ENCODE data around the gene FAM184B. TPM values are rescaled to one million over a fixed set of nuclear protein-coding genes. Genes with fewer than 3 reads are reported as not detected.
A peak's percentile ranks its signal among the peaks of the same experiment; 100 is the strongest.

FAM184B gene
- total RNA-seq, 1 donor from 2014 or later = not detected

GRCh38 chr4:17647176-17647806 is 134.1 kb downstream of the FAM184B start:
- ATAC-seq = no peak
- DNase-seq (ENCODE audit: low spot score) = no peak

GRCh38 chr4:17646693-17647092 is 134.7 kb downstream of the FAM184B start:
- DNase-seq (ENCODE audit: low spot score) (no peak), ATAC-seq (no peak)

GRCh38 chr4:17642398-17642783 is 139.0 kb downstream of the FAM184B start:
- no peak for DNase-seq (ENCODE audit: low spot score)
- no peak for ATAC-seq

DNA sequence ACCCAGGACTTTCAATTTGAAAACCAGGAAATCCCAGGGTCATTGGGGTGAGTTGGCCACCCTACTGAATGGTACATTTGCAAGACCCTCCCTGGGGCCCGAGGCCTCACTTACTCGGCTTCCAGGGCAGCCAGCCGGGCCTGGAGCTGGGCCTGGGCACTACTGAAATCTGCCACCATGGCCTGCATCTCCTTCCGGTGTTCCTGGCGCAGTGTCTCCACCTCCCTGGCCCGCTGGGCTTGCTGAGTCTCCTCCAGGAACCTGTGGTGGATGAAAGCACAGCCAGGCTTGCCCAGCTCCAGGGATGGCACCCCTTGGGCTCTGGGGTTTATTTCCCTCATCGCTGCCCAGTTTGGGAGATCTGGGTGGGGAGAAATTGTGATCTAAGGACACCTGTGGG is 142.3 kb downstream of the FAM184B start:
- DNase-seq (ENCODE audit: low spot score) (peak; percentile 21), ATAC-seq (no peak)

GRCh38 chr4:17636696-17637622 is 144.5 kb downstream of the FAM184B start:
- ATAC-seq = peak; percentile 99
- peak; percentile 79 for DNase-seq (ENCODE audit: low spot score)

- ATAC-seq = peak; percentile 31
Measured at GRCh38 chr4:17636341-17636695, 145.1 kb downstream of the FAM184B start.

DNA sequence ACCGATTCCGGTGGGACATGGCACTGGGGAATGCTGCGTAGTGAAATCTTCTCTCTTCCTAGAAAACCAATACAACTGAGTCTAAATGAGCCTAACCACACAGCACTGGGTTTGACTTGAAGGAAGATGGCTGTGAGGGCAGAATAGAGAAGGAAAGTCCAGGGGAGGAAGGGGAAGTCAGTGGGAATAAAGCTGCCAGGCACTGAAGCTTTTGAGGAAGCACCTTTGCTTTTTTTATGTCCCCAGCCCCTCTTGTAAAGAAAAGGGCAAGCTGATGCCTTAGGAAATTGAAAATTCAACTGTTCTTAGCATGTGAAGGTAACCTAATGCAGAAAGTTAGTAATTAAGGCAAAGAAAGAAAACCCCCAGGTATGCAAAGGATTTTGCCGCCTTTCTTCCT is 146.4 kb downstream of the FAM184B start:
- DNase-seq (ENCODE audit: low spot score) (no peak), ATAC-seq (no peak)

More at GRCh38 chr4:17636341-17636695, 145.1 kb downstream of the FAM184B start:
- no peak for DNase-seq (ENCODE audit: low spot score)

GRCh38 chr4:17633600-17633999 is 147.8 kb downstream of the FAM184B start:
- DNase-seq (ENCODE audit: low spot score) (no peak), ATAC-seq (no peak)

GRCh38 chr4:17630228-17630627 is 151.2 kb downstream of the FAM184B start:
- ATAC-seq (no peak), DNase-seq (ENCODE audit: low spot score) (no peak)

- no peak for ATAC-seq
- no peak for DNase-seq (ENCODE audit: low spot score)
Measured at GRCh38 chr4:17624821-17625220, 156.6 kb downstream of the FAM184B start.

GRCh38 chr4:17623451-17624001 is 157.9 kb downstream of the FAM184B start:
- ATAC-seq (no peak), DNase-seq (ENCODE audit: low spot score) (no peak)

DNA sequence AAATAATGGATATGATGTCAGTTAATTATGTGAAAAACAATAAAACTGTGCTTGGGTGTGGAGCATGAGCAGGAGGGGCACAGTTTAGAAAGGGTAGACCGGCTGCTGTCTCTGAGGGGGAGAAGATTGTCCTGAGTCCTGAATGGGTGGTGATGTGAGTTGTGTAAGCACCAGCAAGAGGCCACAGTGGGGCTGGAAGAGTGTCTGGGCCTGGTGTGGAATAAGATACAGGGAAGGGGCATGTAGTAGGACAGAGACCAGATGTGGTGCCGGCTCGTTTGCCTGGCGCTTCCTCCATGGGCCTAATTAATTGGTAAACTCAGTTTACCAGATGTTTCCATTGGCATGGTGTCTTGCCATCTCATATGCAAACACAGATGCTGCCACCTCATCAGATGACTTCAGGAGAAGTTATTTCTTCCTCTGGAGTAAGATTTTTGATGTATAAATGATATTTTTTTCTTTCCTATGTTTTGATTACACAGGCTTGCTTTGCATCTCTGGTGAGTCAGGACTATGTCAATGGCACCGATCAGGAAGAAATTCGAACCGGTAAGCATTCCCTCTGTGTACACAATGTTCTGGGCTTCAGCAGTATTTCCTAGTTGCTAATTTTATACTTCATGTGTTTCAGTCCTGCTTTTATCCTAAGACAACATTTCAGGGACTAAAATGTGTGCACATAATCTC is 161.9 kb downstream of the FAM184B start:
- no peak for DNase-seq (ENCODE audit: low spot score)
- ATAC-seq = no peak

- ATAC-seq = no peak
- DNase-seq (ENCODE audit: low spot score) = no peak
Measured at GRCh38 chr4:17618926-17619325, 162.5 kb downstream of the FAM184B start.

GRCh38 chr4:17616283-17616682 is 165.1 kb downstream of the FAM184B start:
- ATAC-seq (no peak), DNase-seq (ENCODE audit: low spot score) (no peak)

- peak; percentile 94 for ATAC-seq
- peak; percentile 96 for DNase-seq (ENCODE audit: low spot score)
Measured at GRCh38 chr4:17614416-17615299, 166.8 kb downstream of the FAM184B start, which contains the start of gene MED28. Gene MED28 (plus strand): TSS chr4:17614641. CDS start chr4:17614655, 14 bp downstream.

DNA sequence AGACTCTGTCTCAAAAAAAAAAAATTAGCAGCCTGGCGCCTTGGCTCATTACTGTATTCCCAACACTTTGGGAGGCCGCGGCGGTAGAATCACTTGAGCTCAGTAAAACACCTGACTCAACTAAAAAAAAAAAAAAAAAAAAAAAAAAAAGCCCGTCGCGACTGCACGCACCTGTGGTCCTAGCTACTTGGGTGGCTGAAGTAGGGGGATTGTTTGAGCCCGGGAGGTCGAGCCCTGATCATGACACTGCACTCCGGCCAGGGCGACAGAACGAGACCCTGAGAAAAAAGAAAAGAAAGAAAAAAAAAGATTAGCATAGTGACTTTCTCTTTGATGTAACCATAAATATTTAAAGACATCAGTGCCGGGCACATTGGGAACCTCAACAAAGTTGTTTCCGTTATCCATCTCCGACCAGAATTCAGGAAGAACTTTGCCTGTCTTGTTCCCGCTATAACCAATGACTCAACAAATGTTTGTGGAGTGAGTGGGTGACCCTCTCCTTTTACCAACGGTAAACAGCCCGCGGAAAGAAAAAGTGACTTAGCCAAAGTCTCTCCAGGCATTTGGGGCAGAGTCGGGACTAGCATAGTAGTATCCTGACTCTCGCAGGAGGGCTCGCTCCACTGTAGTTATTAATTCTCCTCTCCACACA is 167.5 kb downstream of the FAM184B start:
- DNase-seq (ENCODE audit: low spot score) (no peak), ATAC-seq (peak; percentile 81)

DNA sequence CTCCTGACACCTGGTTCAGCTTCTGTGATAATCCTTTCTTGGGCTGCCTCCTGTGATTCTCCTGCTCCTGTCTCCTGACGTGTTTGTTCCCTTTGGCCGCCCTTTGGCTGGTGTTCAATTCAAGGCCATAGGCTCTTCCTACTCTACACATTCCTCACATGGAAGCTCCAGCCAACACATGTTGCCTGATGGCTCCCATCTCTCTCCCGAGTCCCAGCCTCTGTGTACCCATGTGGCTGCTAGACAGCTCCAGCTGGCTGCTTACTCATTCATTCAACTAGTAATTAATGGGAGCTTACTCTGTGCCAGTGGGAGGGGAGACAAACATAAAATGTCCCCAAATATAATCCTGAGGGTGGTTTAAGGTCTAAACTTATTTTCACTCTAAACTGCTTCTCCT is 176.2 kb downstream of the FAM184B start:
- DNase-seq (ENCODE audit: low spot score) = no peak
- ATAC-seq = no peak

DNA sequence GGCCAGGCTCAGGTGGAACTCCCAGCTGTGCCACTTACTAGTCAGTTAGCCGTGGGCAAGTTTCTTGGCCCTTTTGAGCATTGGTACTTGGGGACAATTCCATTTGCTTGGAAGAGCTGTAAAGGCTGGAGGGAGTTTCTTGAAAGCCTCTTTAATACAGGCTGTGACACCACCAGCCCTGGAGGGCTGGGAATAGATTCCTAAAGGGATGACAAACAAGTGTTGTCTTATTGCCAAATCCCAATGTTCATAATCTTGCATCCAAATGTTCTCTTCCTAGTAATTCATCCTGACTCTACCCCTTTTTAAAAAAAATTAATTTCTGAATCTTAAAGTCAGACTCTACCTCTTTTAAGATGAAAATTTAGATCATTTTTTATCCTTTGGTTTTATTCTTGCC is 181.6 kb downstream of the FAM184B start:
- DNase-seq (ENCODE audit: low spot score) (no peak), ATAC-seq (no peak)

GRCh38 chr4:17597517-17597916 is 183.9 kb downstream of the FAM184B start:
- no peak for DNase-seq (ENCODE audit: low spot score)
- peak; percentile 55 for ATAC-seq

Data from left lobe of liver (tissue), 2 donors.